NCI-H1105 treated with DMSO at 0.1 percent for 48 hours (cell line): ENCODE data around the gene GBA3.

Source experiments
- DNase-seq: peaks from one replicate; lab custom pipeline; 2025; lab: John Stamatoyannopoulos, UW

The GBA3 gene

DNA sequence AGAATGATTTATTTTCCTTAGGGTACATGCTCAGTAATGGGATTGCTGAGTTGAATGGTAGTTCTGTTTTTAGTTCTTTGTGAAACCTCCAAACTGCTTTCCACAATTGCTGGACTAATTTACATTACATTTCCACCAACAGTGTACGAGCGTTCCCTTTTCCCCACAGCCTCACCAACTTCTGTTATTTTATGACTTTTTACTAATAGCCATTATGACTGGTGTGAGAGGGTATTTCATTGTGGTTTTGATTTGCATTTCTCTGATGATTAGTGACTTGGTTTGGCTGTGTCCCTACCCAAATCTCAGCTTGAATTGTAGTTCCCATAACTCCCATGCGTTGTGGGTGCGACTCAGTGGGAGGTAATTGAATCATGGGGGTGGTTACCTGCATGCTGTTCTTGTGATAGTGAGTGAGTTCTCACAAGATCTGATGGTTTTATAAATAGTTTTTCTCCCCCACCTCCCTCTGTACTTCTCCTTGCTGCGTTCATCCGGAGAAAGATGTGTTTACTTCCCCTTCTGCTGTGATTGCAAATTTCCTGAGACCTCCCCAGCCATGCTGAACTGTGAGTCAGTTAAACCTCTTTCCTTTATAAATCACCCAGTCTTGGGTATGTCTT lies 95.1 kb downstream of the GBA3 start:
- DNase-seq, result no peak

DNA sequence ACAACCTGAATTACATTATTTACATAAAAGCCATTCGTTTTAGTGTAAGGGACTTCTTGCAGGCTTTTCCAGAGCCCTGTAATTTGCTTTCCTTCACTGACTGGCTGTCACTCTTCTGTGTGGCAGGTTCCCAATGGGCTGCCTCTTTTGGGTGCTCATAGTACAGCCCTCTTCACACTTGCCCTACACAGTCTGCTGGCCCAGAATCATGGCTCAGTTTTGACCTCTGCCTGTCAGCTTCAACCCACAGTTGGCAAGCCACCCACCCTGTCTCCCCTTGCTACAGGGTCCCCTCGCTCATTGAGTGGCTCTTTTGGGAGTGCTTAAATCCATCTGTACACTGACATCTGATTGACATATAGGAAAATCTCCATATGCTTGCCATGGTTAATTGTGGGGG lies 97.9 kb downstream of the GBA3 start:
- DNase-seq, result no peak

DNA sequence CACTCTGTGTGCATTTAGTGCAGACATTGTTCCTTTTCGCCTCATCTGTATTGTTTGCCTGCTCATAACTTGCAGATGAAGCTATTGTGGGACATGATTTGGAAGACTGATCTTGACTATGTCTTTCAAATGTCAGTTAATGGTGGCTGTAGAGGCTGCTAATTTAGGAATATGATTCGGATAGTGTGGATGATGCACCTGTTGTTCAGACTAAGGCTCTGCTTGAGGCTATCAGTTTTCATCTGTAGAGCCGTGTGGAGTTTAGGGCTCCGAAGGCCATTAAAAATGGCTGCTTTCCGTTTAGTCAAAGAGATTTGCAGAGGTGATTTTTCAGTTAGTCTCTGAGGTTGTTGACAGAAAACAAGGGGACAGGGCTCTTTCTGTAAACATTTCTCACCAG lies 102.0 kb downstream of the GBA3 start:
- peak; percentile 37 for DNase-seq

DNA sequence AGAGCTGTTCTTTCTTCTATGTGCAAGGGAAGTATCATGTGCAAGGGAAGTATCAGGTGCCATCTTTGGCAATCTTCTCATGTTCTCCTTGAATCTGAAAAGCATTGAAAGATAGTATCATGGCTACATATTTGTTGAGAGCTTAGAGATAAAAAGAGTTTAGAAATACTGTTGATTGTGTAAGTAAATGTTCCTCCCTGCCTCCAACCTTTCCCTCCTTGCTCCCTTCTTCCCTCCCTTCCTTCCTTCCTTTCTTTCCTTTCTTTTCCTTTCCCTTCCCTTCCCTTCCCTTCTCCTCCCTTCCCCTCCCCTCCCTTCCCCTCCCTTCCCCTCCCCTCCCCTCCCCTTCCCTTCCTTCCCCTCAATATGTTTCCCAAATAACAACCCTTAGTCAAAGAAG lies 108.7 kb downstream of the GBA3 start:
- no peak for DNase-seq

DNA sequence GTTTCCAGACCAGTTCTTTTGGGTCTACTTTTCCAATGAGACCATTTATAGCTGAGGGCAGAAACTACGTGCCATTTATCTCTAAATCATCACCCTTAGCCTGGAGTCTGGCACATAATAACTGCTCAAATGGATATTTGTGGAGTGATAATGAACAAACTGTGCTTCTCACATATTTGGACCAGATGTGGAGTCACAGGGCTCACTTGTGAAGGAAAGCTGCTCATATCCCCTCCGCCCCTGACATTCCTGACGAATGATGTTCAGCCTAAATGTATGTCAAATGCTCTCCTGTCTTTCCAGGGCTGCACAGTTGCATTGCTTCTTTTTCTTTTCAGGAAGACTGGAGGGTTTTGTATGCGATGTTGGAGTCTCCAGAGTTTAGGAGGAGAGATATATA lies 110.1 kb downstream of the GBA3 start:
- no peak for DNase-seq

DNA sequence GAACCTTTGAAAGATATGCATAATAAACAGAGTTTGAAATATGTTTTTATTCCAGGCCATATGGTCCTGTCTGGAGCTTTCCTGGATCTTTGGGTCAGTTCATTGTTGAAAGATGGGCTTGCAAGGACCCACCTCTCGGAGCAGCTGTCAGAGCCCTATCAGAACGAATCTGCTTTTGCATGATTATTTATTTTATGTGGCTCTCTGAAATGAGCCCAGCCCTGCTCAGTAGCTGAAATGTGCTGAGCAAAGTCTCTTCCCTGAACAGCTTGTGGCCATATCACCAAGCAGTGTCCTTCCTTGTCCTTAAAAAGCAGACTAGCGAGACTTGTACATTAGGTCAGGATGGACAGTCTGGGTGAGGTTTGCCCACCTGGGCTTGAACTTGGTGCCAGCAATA lies 110.8 kb downstream of the GBA3 start:
- DNase-seq, result no peak

DNA sequence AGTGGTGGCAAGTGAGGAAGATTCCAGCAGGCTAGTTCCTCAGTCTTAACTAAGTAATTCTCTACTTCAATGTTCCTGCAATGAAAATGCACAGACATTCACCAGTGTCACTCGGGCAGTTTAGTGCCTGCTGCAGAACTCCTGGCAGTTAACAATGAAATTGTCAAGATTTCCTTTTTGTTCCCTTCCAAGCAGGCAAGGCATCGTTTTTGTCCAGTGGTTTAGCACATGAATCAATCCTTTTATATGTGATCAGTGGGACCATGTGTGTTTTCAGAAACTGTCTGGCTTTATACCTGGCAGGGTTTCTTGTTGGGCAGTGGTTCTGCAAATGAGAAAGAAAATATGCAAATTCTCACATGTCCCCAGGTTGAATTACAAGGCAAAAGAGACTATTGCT lies 122.2 kb downstream of the GBA3 start:
- DNase-seq, result no peak

DNA sequence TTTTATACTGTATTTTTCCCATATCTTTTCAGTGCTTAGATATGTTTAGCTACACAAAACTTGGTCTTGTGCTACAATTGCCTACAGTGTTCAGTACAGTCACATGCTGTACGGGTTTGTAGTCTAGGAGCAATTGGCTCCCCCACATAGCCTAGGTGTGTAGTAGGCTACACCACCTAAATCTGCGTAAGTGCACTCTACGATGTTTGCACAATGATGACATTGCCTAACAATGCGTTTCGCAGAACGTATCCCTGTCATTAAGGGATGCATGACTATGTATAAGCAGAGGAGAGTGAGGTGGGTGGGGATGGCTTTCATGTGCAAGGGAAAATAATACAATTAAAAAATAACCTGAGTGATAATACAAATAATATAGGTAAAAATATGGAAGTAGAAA lies 131.4 kb downstream of the GBA3 start:
- DNase-seq, result peak; percentile 55

DNA sequence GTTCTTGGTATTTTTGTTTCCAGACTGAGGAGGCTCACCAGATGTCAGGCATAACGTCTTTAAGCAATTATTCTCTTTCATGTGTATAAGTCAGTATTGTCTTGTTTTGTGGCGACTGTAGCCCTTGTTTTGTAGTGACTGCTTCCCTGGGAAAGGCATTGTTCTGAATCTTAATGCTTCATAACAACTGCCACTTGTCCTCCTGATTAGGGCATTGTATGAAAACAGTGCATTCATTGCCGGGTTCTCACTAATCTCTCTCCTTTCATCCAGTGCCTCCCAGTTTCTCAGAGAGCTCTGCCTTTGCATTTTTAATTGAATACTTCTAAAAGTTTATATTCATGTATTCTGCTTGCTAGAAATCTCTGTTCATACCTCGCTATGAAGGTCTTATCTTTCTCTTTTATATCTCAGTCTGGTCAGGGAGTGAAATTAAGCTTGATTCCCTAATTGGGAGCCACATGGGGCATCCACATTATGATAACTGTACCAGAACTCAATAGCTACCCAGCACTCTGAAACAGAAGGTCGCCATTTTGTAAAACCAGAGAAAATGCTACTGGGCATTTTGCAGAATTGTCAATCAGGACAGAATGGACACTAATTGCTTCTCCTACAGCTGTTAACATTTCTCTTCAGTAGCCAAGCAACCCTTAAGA lies 149.8 kb downstream of the GBA3 start:
- peak; percentile 81 for DNase-seq

DNA sequence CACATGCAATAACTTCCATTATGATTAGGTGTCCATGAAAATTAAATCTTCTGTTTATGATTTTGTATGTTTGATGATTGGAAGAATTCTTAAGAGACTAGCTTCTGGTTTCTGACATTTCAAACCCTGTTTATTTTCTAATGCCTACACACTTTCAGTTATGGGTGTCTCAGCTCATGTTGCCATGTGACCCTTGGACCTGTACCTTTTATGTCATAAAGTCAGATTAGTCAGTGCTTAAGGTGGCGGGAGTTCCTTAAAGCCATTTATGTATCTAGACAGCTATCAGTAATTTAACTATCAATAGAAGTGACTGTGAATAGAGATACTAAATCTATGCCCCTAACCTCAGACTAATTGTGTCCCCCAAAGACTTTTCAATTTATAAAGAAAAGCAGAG lies 155.6 kb downstream of the GBA3 start:
- DNase-seq, result no peak

DNA sequence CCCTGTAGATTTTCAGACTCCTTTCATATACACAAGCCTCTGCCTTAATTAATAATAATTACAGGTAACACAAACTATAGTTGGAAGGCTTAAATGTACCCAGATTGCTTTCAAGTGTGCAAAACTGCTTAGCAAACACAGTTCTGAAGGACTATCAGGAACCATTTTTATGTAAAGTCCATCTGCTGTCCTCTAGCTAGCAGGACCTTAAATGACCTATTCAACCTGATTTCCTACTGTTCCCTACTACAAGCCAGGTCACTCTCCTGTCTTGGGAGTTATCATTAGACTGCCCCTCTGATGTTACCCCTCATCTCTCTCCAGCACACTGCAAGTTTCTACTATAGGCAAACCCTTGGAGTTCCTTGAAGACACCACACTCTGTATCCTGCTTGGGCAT lies 157.3 kb downstream of the GBA3 start:
- DNase-seq, result peak; percentile 99

DNA sequence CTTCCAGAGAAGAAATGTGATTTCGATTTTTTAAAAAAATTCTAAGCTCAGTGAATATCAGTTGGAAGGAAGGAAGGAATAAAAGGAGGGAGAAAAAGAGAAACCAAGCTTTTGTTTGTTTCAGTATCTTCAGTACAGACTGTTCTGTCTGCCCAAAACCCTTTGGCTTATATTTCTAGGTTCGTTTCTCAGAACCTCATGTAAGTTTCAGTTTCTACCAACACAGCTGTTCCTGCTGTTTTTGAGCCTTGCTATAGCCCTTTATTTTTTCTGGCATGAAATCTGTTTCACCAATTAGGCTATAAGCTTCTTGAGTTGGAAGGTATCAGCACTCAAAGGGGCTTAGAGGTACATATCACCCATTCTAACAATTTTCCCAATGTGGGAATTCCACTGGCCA lies 157.9 kb downstream of the GBA3 start:
- peak; percentile 49 for DNase-seq

DNA sequence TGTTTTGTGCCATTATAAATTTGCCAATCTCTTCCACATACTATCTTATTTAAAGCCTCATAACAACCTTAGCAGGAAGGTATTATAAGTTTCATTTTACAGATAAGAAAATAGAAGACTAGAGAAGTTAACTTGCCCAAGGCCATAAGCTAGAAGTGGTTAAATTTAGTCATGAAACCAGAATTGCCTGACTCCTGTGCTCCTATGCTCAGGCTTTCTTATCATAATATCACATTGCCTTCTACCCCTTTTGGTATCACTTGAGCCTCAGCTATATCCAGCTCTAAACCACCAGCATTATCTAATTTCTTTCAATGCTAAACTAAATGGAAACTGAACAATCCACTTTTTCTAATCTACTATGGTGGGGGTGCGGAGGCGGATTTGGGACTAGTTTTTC lies 164.7 kb downstream of the GBA3 start:
- DNase-seq, result no peak

DNA sequence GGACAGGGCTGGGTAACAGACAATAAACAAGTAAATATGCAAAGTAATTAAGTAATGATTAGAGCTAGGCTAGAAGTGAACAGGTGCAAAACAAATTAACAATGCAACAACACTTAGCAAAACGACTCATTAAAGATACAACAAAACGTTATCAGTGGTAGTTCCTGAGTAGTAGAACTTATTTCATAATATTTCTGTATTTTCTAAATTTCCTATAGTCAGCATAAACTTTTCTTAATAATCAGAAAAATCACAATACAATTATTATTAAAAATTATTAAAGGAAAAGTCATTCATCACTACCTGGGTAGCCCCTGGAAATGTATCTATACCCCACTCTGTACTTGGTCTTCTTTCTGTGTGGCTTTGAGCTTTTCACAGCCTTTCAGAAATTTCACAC lies 166.6 kb downstream of the GBA3 start:
- DNase-seq, result peak; percentile 47
